Panc1 (cell line): ENCODE measurements around the gene POLR3E. TPM values are rescaled to one million over a fixed set of nuclear protein-coding genes. Genes with fewer than 3 reads are reported as not detected.
"Not testable (repeated sequence)": the region's sequence is repeated elsewhere in the genome, so short reads cannot be mapped to it uniquely, and the experiment has no call there.

Source experiments
- ATAC-seq: fragments of 200-7000 bp; cut with Tn5 transposase; 2 replicates; pipeline ENCODE4 v1.9.1; 2020; ENCODE audit warnings: mild to moderate bottlenecking, moderate library complexity
- BruUV-seq: library from RNA; stranded (reverse); fragments of 400-500 nt; replicated peaks from 2 replicates; lab custom pipeline; 2021; lab: Mats Ljungman, UMichigan
- CTCF ChIA-PET: fragments of 300-600 bp; sonication (Branson Sonifier 250); formaldehyde crosslinking; loops from one replicate; lab custom pipeline; 2022; ENCODE audit warnings: antibody characterized with exemption; lab: Charles Lee
- POLR2A ChIA-PET: fragments of 300-600 bp; sonication (Branson Sonifier 250); formaldehyde crosslinking; loops from one replicate; lab custom pipeline; 2022; ENCODE audit warnings: antibody characterized with exemption; lab: Charles Lee
- DNase-seq: peaks from one replicate; pipeline ENCODE4 v3.0.0-alpha.2; 2010; ENCODE audit warnings: low read depth, low spot score
- H3K27ac ChIP-seq: 2 replicates; pipeline ENCODE4 v1.5.1; 2011; ENCODE audit warnings: mild to moderate bottlenecking, low read length, inconsistent platforms
- H3K27me3 ChIP-seq: fragments of 200-500 bp; sonication (Bioruptor generic); 2 replicates; pipeline ENCODE4 v1.6.0; 2014; ENCODE audit warnings: low read length, inconsistent platforms; ENCODE audit not compliant: control insufficient read depth, insufficient read depth
- H3K36me3 ChIP-seq: fragments of 200-500 bp; sonication (Bioruptor generic); 2 replicates; pipeline ENCODE4 v1.5.1; 2014; ENCODE audit warnings: inconsistent platforms, mild to moderate bottlenecking, low read length, moderate library complexity; ENCODE audit not compliant: control insufficient read depth, insufficient read depth
- H3K4me1 ChIP-seq: 2 replicates; pipeline ENCODE4 v1.5.1; 2011; ENCODE audit warnings: inconsistent platforms, mild to moderate bottlenecking, low read length, moderate library complexity; ENCODE audit not compliant: control insufficient read depth, insufficient read depth
- H3K4me3 ChIP-seq, 2 experiments: 2 replicates each; pipeline ENCODE4 v1.5.1; 2011 to 2012; ENCODE audit warnings: low read depth in 2 of 2, low read length in 2 of 2, mild to moderate bottlenecking in 2 of 2, inconsistent platforms in 1 of 2, moderate library complexity in 1 of 2
- H3K9me3 ChIP-seq: fragments of 200-500 bp; sonication (Bioruptor generic); 2 replicates; pipeline ENCODE4 v1.5.1; 2014; ENCODE audit warnings: low read depth, mild to moderate bottlenecking, inconsistent platforms, low read length, moderate library complexity; ENCODE audit not compliant: control insufficient read depth, insufficient read depth
- POLR2AphosphoS5 ChIP-seq: IDR thresholded peaks from 2 replicates; pipeline ENCODE4 v1.6.1; 2012; ENCODE audit warnings: mild to moderate bottlenecking, low read depth, low read length, moderate library complexity
- REST ChIP-seq, 2 experiments: IDR thresholded peaks; 2 replicates each; pipeline ENCODE4 v1.6.1; 2011 to 2012; ENCODE audit warnings: low read depth in 2 of 2, control low read depth in 1 of 2, low read length in 1 of 2, mild to moderate bottlenecking in 1 of 2, moderate library complexity in 1 of 2; ENCODE audit not compliant: insufficient read depth in 1 of 2
- SIN3A ChIP-seq: IDR thresholded peaks from 2 replicates; pipeline ENCODE4 v1.6.1; 2012; ENCODE audit warnings: low read depth, mild to moderate bottlenecking, low read length, moderate library complexity, borderline replicate concordance; ENCODE audit not compliant: insufficient read depth
- TCF7L2 ChIP-seq: IDR thresholded peaks from 2 replicates; pipeline ENCODE4 v1.6.1; 2011; ENCODE audit warnings: mild to moderate bottlenecking, low read depth, low read length, inconsistent platforms
- in situ Hi-C: cut with HindIII; loops from 2 replicates; pipeline ENCODE4 v1.10.0; 2016; ENCODE audit warnings: low sequenced_read_pairs, low pct_unique_long_range_greater_than_20kb
- intact Hi-C: fragments of 100-400 bp; cut with micrococcal nuclease; formaldehyde crosslinking; loops from one replicate; pipeline ENCODE4 v1.10.0; 2022; ENCODE audit not compliant: unreplicated experiment
- total RNA-seq: library from RNA; stranded (reverse); gene quantifications from one replicate; pipeline ENCODE4 v1.2.1, GENCODE V29; 2021; ENCODE audit not compliant: unreplicated experiment
- TF ChIP-seq, protein P1 (sequence below): fragments of 450-650 bp; IDR thresholded peaks from 2 replicates; pipeline ENCODE4 v1.5.1; 2017; ENCODE audit warnings: mild to moderate bottlenecking

POLR3E gene
- total RNA-seq, 1 experiment from 2014 or later = 45.2 TPM

GRCh38 chr16:22366371-22366770, 69.2 kb downstream of the POLR3E start:
- H3K9me3 ChIP-seq = no peaks in the 10 kb centered on the region
- in situ Hi-C loops (no loop called here), intact Hi-C loops (no loop called here)
- no peak for DNase-seq
- no peak for TF ChIP-seq TCF7L2
- no peak for TF ChIP-seq REST (IDR thresholded peaks at IDR 0.05; ENCODE audit: insufficient read depth in 1 of 2, low read depth in 2 of 2, low read length in 1 of 2)
- no peak for TF ChIP-seq SIN3A
- no peak for TF ChIP-seq POLR2AphosphoS5
- TF ChIP-seq, protein P1, sequence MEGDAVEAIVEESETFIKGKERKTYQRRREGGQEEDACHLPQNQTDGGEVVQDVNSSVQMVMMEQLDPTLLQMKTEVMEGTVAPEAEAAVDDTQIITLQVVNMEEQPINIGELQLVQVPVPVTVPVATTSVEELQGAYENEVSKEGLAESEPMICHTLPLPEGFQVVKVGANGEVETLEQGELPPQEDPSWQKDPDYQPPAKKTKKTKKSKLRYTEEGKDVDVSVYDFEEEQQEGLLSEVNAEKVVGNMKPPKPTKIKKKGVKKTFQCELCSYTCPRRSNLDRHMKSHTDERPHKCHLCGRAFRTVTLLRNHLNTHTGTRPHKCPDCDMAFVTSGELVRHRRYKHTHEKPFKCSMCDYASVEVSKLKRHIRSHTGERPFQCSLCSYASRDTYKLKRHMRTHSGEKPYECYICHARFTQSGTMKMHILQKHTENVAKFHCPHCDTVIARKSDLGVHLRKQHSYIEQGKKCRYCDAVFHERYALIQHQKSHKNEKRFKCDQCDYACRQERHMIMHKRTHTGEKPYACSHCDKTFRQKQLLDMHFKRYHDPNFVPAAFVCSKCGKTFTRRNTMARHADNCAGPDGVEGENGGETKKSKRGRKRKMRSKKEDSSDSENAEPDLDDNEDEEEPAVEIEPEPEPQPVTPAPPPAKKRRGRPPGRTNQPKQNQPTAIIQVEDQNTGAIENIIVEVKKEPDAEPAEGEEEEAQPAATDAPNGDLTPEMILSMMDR = no peak
- no peaks in the 10 kb centered on the region for H3K27me3 ChIP-seq
- peaks cover 26% of the 10 kb centered on the region for H3K4me1 ChIP-seq
- H3K36me3 ChIP-seq = peaks cover 9% of the 10 kb centered on the region; the same call in 1 of the 2 replicates
- ChIA-PET CTCF (no interaction called here), POLR2A (no interaction called here)
- no peak for ATAC-seq
- no peak overlapping the region for H3K4me3 ChIP-seq
- no TSS peak for BruUV-seq
- H3K27ac ChIP-seq = no peak overlapping the region

DNA sequence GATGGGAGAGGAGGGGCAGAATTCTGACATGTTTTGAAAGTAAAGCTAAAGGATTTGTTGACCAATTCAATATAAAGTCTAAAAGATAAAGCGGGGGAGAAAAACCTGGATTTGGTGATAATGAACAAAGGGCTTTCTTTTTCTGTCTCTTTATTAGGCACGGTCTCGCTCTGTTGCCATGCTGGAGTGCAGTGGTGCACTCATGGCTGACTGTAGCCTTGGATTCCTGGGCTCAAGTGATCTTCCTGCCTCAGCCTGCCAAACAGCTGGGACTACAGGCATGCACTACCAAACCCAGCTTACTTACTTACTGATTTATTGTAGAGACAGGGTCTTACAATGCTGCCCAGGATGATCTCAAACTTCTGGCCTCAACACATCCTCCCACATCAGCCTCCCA, 69.7 kb downstream of the POLR3E start:
- TF ChIP-seq, protein P1 = no peak
- no peak for TF ChIP-seq REST (IDR thresholded peaks at IDR 0.05; ENCODE audit: insufficient read depth in 1 of 2, low read depth in 2 of 2, low read length in 1 of 2)
- no peak for TF ChIP-seq SIN3A
- ATAC-seq (no peak), DNase-seq (no peak)
- H3K4me1 ChIP-seq = peaks cover 29% of the 10 kb centered on the region
- no TSS peak for BruUV-seq
- ChIA-PET POLR2A (interaction anchor here (0.6 to 1.4 kb wide), 2 partner anchors 14 to 168 kb away, joined by 3 read pairs; no protein-coding TSS in a partner anchor), CTCF (no interaction called here)
- H3K4me3 ChIP-seq = no peak overlapping the region
- in situ Hi-C loops = no loop called here
- intact Hi-C loops = no loop called here
- H3K27ac ChIP-seq = no peak overlapping the region
- H3K36me3 ChIP-seq = peaks cover 9% of the 10 kb centered on the region; the same call in 1 of the 2 replicates
- no peaks in the 10 kb centered on the region for H3K9me3 ChIP-seq
- no peaks in the 10 kb centered on the region for H3K27me3 ChIP-seq

- intact Hi-C loops, H3K4me3 ChIP-seq, DNase-seq, CTCF ChIA-PET, BruUV-seq, ATAC-seq, H3K27me3 ChIP-seq, H3K9me3 ChIP-seq, H3K36me3 ChIP-seq, in situ Hi-C loops, H3K27ac ChIP-seq: not testable (repeated sequence)
- peaks cover 38% of the 10 kb centered on the region for H3K4me1 ChIP-seq
- POLR2A ChIA-PET = interaction anchor here (1.4 kb wide), 1 partner anchor 15 kb away, joined by 3 read pairs; no protein-coding TSS in a partner anchor
These were observed 71.1 kb downstream of the POLR3E start for GRCh38 chr16:22368200-22368826.
